ENCODE data around the gene CLMN. TPM values are rescaled to one million over a fixed set of nuclear protein-coding genes. Genes with fewer than 3 reads are reported as not detected.

Gene CLMN
- total and polyA plus RNA-seq, 9 of the 15 experiments (the other 6 are each of a cell fraction or from before 2014, with no cell fraction given): 0.01 to 0.18 (median 0.07) TPM; not detected in 4

GRCh38 chr14:95316821-95317220 lies 2.9 kb downstream of the CLMN start:
- no peak for FAIRE-seq
- peaks cover 0 to 44% of the 10 kb centered on the region in 2 experiments; a peak in 3 of 5 replicates for H3K27me3 ChIP-seq (ENCODE audit: control insufficient read depth in 2 of 2, insufficient read depth in 2 of 2, low read length in 2 of 2)
- no peaks in the 10 kb centered on the region for H3K36me3 ChIP-seq (ENCODE audit: control insufficient read depth, insufficient read depth, low read length)
- no peaks in the 10 kb centered on the region for H3K9me3 ChIP-seq (replicated peaks; ENCODE audit: control insufficient read depth, insufficient read depth, low read depth, low read length)
- H3K9me1 ChIP-seq (ENCODE audit: control insufficient read depth, insufficient read depth, low read length): no peaks in the 10 kb centered on the region
- H3K4me3 ChIP-seq: no peak overlapping the region
- H4K20me1 ChIP-seq (replicated peaks; ENCODE audit: control insufficient read depth, insufficient read depth, low read length): no peaks in the 10 kb centered on the region
- H3K27ac ChIP-seq (ENCODE audit: extremely low read depth, low read depth, low read length): no peak overlapping the region
- in situ Hi-C loops (cut with MboI): no loop called here
- no peak for DNase-seq (ENCODE audit: extremely low read depth in 1 of 4, low spot score in 3 of 4)
- WGBS (ENCODE audit: insufficient coverage, low coverage, missing lambda C conversion rate): 0% methylated on average over 8 of the region's 8 CpGs
- no peak for ATAC-seq
- ChIA-PET CTCF (ENCODE audit: low intra/inter-chr PET ratio) (no interaction called here), POLR2A (no interaction called here)
- peaks cover 0 to 12% of the 10 kb centered on the region in 2 experiments; a peak in 2 of 5 replicates for H3K4me1 ChIP-seq (replicated peaks in 1 of 2; ENCODE audit: control insufficient read depth in 2 of 2, insufficient read depth in 2 of 2, low read length in 2 of 2)
- no peak overlapping the region for H3K4me2 ChIP-seq (ENCODE audit: insufficient read depth, low read length)
- BruUV-seq (replicated peaks): no TSS peak
- no peak overlapping the region for H3K9ac ChIP-seq (ENCODE audit: insufficient read depth in 1 of 2, low read depth in 2 of 2, low read length in 2 of 2)
- H2AFZ ChIP-seq (ENCODE audit: low read depth, low read length): no peak overlapping the region
- intact Hi-C loops (cut with micrococcal nuclease): no loop called here
- no peaks in the 10 kb centered on the region for H3K79me2 ChIP-seq (ENCODE audit: control insufficient read depth, insufficient read depth, low read length)
- TF ChIP-seq XRCC4 (IDR thresholded peaks at IDR 0.05; ENCODE audit: extremely low read depth, insufficient read depth, insufficient read length) (no peak), ZNF12 (CRISPR knock-in tag; IDR thresholded peaks at IDR 0.05) (no peak), ZFP36 (IDR thresholded peaks at IDR 0.05; ENCODE audit: low read depth, low read length, partially characterized antibody) (no peak), MTA2 (IDR thresholded peaks at IDR 0.05; ENCODE audit: low read depth) (no peak), SNAPC5 (CRISPR knock-in tag; IDR thresholded peaks at IDR 0.05) (no peak), ZNF644 (tag; IDR thresholded peaks at IDR 0.05; ENCODE audit: low read depth) (no peak), CEBPG (CRISPR knock-in tag; IDR thresholded peaks at IDR 0.05) (no peak), CEBPG (tag; conservative IDR thresholded peaks at IDR 0.05 in 1 of 2, IDR thresholded peaks at IDR 0.05 in 1 of 2) (no peak), ZNF224 (CRISPR knock-in tag; IDR thresholded peaks at IDR 0.05) (no peak), NR4A1 (CRISPR knock-in tag; IDR thresholded peaks at IDR 0.05) (no peak), NR4A1 (tag; IDR thresholded peaks at IDR 0.05) (no peak), STAT5A (IDR thresholded peaks at IDR 0.05; ENCODE audit: borderline replicate concordance, low read length) (no peak), HNRNPH1 (optimal IDR thresholded peaks at IDR 0.05; ENCODE audit: low read depth, low read length) (no peak), ZNF277 (CRISPR knock-in tag; IDR thresholded peaks at IDR 0.05; ENCODE audit: borderline replicate concordance) (no peak), RBM17 (IDR thresholded peaks at IDR 0.05; ENCODE audit: borderline replicate concordance, low read depth, low read length) (no peak), ZNF77 (CRISPR knock-in tag; IDR thresholded peaks at IDR 0.05) (no peak), SFPQ (IDR thresholded peaks at IDR 0.05; ENCODE audit: low read depth, low read length) (no peak), NCOA2 (IDR thresholded peaks at IDR 0.05; ENCODE audit: partially characterized antibody in 2 of 2) (no peak), ZNF175 (CRISPR knock-in tag; IDR thresholded peaks at IDR 0.05; ENCODE audit: low read depth) (no peak)

All from K562 (cell line).